IPS-18a (cell line): Measurements from ENCODE around the gene FBXL13.
"Not testable (repeated sequence)": the region's sequence is repeated elsewhere in the genome, so short reads cannot be mapped to it uniquely, and the experiment has no call there.

ENCODE experiments used
- H3K27ac ChIP-seq: one replicate; pipeline ENCODE4 v1.5.1; 2013; ENCODE audit warnings: low read length
- H3K27me3 ChIP-seq: one replicate; pipeline ENCODE4 v1.6.1; 2013; ENCODE audit warnings: mild to moderate bottlenecking, low read length; ENCODE audit not compliant: control insufficient read depth, insufficient read depth
- H3K36me3 ChIP-seq: one replicate; pipeline ENCODE4 v1.6.1; 2013; ENCODE audit warnings: low read depth, low read length; ENCODE audit not compliant: control insufficient read depth
- H3K4me1 ChIP-seq: one replicate; pipeline ENCODE4 v1.6.1; 2013; ENCODE audit warnings: low read depth, low read length; ENCODE audit not compliant: control insufficient read depth
- H3K4me3 ChIP-seq: one replicate; pipeline ENCODE4 v1.5.1; 2013; ENCODE audit warnings: low read length
- H3K9ac ChIP-seq: one replicate; pipeline ENCODE4 v1.6.1; 2013; ENCODE audit warnings: mild to moderate bottlenecking, low read length, moderate library complexity
- H3K9me3 ChIP-seq: one replicate; pipeline ENCODE4 v1.6.1; 2013; ENCODE audit warnings: low read depth, low read length; ENCODE audit not compliant: control insufficient read depth

FBXL13 gene

DNA sequence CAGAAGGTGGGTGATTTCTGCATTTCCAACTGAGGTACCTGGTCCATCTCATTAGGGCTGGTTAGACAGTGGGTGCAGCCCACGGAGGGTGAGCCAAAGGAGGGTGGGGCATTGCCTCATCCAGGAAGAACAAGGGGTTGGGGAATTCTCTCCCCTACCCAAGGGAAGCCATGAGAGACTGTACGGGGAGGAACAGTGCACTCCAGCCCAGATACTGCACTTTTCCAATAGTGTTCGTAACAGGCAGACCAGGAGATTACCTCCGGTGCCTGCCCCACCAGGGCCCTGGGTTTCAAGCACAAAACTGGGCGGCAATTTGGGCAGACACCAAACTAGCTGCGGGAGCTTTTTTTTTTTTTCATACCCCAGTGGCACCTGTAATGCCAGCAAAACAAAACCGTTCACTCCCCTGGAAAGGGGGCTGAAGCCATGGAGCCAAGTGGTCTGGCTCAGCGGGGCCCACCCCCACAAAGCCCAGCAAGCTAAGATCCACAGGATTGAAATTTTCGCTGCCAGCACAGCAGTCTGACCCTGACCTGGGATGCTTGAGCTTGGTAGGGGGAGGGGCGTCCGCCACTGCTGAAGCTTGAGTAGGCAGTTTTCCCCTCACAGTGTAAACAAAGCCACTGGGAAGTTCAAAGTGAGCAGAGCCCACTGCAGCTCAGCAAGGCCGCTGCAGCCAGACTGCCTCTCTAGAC is 31.6 kb upstream of the FBXL13 start:
- H3K9me3 ChIP-seq = no peaks in the 10 kb centered on the region
- H3K9ac ChIP-seq = no peak overlapping the region
- H3K4me1 ChIP-seq = peaks cover 10% of the 10 kb centered on the region
- H3K27me3 ChIP-seq = no peaks in the 10 kb centered on the region
- H3K36me3 ChIP-seq = peaks cover 10% of the 10 kb centered on the region
- H3K27ac ChIP-seq = no peak overlapping the region
- peak overlapping the region; percentile 24 for H3K4me3 ChIP-seq

DNA sequence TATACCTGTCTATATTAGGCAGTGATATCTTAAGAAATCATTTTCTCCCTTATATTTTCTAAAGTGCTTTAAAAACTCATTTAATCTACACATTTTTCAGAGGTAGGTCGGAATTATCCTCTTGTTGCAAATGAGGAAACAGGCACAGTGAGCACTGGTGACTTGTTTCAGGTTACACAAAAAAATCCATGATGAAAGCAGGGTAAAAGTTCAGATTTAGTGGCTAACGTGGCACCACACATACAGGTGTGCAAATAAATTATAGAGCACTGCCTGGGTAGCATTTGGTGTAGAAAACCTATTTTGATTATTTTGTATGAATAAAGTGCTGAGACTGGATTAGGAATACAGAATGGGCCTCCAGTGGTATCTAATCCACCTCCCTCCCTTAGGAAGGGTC is 26.9 kb upstream of the FBXL13 start:
- Histone ChIP-seq H3K4me3 (no peak overlapping the region), H3K27ac (no peak overlapping the region), H3K9me3 (no peaks in the 10 kb centered on the region), H3K9ac (no peak overlapping the region), H3K4me1 (peaks cover 7% of the 10 kb centered on the region), H3K27me3 (no peaks in the 10 kb centered on the region), H3K36me3 (peaks cover 21% of the 10 kb centered on the region)

DNA sequence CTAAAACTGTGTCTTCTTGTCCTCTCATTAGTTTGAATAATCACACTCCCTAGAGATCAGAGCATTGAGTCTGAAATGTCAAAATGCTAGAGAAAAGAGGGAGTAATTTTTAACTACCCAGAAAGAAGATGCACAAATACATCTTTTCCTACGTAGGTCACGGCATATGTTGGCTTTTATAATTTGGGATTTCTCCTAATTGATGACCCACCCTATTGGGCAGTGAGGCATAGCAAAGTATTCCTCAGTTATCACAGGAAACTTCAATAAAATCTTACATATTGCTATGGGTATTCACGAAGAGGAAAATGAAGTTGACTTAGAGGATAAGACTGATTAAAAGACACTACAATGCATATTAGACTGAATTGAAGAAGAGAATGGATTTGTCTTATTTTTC is 25.8 kb upstream of the FBXL13 start:
- peaks cover 21% of the 10 kb centered on the region for H3K36me3 ChIP-seq
- H3K4me1 ChIP-seq = no peaks in the 10 kb centered on the region
- no peak overlapping the region for H3K9ac ChIP-seq

DNA sequence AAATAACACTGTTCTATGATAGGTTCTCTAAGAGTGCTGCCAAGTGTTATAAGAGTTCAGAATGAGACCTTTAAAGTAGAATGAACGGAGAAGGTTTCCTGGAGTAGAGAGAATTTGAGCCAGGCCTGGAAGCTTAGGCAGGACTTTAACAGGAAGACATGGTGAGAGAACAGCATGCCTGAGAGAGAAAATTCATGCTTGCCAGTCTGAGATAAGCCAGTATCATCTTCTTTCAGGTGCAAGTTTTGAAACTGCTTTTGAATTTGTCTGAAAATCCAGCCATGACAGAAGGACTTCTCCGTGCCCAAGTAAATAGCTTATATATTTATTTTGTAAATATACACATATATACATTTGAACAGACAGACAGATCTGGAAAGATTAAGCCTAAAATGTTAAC is 22.4 kb upstream of the FBXL13 start:
- Histone ChIP-seq H3K9me3 (no peaks in the 10 kb centered on the region), H3K27me3 (no peaks in the 10 kb centered on the region), H3K36me3 (peaks cover 23% of the 10 kb centered on the region), H3K4me1 (no peaks in the 10 kb centered on the region), H3K27ac (no peak overlapping the region), H3K4me3 (no peak overlapping the region), H3K9ac (no peak overlapping the region)

More for the DNA sequence above, 25.8 kb upstream of the FBXL13 start:
- H3K4me3 ChIP-seq = no peak overlapping the region
- no peaks in the 10 kb centered on the region for H3K9me3 ChIP-seq
- no peaks in the 10 kb centered on the region for H3K27me3 ChIP-seq
- H3K27ac ChIP-seq = no peak overlapping the region

DNA sequence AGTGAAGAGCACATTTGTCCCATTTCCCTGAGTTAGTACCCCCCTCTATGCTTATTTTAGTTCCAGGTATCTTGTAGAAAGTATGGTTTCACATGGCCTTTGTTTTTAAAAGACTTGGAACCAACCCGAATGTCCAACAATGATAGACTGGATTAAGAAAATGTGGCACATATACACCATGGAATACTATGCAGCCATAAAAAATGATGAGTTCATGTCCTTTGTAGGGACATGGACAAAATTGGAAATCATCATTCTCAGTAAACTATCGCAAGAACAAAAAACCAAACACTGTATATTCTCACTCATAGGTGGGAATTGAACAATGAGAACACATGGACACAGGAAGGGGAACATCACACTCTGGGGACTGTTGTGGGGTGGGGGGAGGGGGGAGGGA is 21.0 kb upstream of the FBXL13 start:
- not testable (repeated sequence) for H3K27ac ChIP-seq, H3K27me3 ChIP-seq, H3K4me1 ChIP-seq, H3K4me3 ChIP-seq, H3K9ac ChIP-seq, H3K9me3 ChIP-seq
- H3K36me3 ChIP-seq = peaks cover 19% of the 10 kb centered on the region

DNA sequence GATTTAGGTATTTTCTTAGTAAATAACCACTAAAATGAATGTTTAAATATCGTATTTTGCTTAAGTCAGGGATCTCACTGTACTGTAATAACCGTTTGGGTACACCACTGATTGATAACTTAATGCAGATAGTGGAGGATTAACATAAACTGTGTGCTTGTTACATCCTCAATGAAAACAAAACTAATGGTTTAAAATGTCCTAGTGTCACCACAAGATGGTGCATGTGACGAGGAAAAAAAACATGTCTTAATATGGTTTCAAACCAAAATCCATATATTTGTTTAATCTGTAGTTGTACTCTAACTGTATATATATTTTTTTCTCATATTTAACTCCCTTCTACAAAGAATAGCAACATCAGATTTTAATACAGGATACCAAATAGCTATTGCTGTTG is 19.5 kb upstream of the FBXL13 start:
- Histone ChIP-seq H3K36me3 (peaks cover 19% of the 10 kb centered on the region), H3K9me3 (no peaks in the 10 kb centered on the region), H3K4me1 (no peaks in the 10 kb centered on the region), H3K9ac (no peak overlapping the region), H3K4me3 (no peak overlapping the region), H3K27me3 (no peaks in the 10 kb centered on the region), H3K27ac (no peak overlapping the region)

DNA sequence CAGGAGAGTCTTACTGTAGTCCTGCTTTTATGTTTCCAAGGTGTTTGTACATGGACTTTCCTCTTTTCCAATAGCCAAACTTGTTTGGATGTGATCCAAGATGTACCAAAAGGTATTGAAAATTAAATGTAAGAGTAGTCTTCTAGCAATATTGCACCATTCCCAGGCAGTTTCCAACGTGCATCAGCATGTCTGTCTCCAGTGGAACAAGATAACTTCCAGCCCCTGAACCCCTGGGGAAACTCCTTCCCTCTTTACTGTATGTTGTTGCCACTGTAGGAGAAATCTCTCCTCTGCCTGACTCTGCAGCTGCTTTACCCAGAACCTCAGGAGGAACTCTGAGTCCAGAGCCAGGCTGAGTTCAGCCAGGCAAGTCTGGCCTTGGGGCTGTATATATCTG is 18.8 kb upstream of the FBXL13 start:
- H3K27ac ChIP-seq = no peak overlapping the region
- no peak overlapping the region for H3K4me3 ChIP-seq
- H3K36me3 ChIP-seq = peaks cover 26% of the 10 kb centered on the region
- H3K27me3 ChIP-seq = no peaks in the 10 kb centered on the region
- no peaks in the 10 kb centered on the region for H3K9me3 ChIP-seq
- no peak overlapping the region for H3K9ac ChIP-seq
- H3K4me1 ChIP-seq = no peaks in the 10 kb centered on the region

DNA sequence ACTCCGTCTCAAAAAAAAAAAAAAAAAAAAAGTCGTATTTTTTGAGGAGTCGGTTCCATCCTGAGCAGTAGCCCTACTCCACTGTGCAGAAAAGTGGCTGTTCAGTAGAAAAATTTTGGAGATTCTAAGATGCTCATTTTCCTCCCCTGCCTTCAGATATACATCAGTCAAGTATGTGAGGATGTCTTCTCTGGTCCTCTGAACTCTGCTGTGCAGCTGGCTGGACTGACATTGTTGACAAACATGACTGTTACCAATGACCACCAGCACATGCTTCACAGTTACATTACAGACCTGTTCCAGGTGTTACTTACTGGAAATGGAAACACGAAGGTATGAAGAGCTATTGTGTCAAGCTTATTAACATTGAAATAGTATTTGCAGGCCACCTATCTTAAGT is 17.7 kb upstream of the FBXL13 start:
- not testable (repeated sequence) for H3K9me3 ChIP-seq, H3K4me3 ChIP-seq, H3K27me3 ChIP-seq, H3K4me1 ChIP-seq, H3K9ac ChIP-seq, H3K27ac ChIP-seq
- H3K36me3 ChIP-seq = peaks cover 31% of the 10 kb centered on the region

DNA sequence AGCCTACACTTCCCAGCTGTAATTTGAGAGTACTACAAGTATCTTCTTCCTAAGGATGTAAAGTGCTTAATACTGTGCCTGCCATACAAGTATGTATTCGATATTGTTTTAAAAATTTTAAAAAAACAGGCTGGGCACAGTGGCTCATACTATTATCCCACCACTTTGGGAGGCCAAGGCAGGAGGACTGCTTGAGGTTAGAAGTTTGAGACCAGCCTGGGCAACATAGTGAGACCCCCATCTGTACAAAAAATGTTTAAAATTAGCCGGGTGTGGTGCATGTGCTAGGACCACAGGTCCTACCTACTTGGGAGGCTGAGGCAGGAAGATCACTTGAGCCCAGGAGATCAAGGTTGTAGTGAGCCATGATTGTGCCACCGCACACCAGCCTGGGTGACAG is 8.6 kb upstream of the FBXL13 start:
- no peaks in the 10 kb centered on the region for H3K9me3 ChIP-seq
- peaks cover 46% of the 10 kb centered on the region for H3K36me3 ChIP-seq
- H3K4me1 ChIP-seq = peaks cover 12% of the 10 kb centered on the region
- H3K27ac ChIP-seq = no peak overlapping the region
- H3K27me3 ChIP-seq = no peaks in the 10 kb centered on the region
- H3K4me3 ChIP-seq = no peak overlapping the region
- H3K9ac ChIP-seq = no peak overlapping the region

DNA sequence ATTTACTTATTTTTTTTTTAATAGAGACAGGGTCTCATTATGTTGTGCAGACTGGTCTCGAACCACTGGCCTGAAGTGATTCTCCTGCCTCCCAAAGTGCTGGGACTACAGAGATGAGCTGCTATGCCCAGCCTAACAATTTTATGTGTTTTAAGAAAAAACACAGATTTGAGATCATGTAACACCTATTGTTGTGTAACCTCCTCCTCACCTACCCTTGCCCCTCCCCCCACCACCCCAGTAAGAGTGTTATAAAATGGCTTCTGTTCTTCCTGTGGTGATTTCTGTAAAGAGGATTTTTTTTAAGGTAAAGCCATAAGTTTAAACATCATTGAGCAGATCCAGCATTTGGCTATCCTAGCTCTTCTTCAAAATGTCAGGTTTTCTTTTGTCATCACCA is 7.9 kb upstream of the FBXL13 start:
- Histone ChIP-seq H3K9ac (no peak overlapping the region), H3K4me1 (peaks cover 12% of the 10 kb centered on the region), H3K27me3 (no peaks in the 10 kb centered on the region), H3K4me3 (no peak overlapping the region), H3K36me3 (peaks cover 39% of the 10 kb centered on the region), H3K27ac (no peak overlapping the region), H3K9me3 (no peaks in the 10 kb centered on the region)

DNA sequence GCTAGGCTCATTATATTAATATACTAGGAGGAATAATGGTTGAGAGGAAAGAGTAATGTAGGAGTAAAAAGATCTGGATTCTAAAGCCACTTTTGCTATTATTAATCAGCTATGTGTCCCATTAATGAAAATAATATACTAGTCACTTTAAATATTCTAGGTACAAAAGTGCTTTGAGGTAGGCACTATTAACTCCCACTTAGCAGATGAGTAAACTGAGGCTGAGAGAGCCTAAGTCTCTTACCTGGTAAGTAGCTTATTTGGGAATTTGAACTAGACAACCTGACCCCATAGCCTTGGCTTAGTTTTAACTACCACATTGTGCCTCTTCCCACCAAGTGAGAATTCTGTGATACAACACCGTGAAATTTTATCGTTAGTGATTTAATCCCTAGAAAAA is 6.3 kb upstream of the FBXL13 start:
- Histone ChIP-seq H3K4me1 (peaks cover 12% of the 10 kb centered on the region), H3K27ac (no peak overlapping the region), H3K9me3 (no peaks in the 10 kb centered on the region), H3K27me3 (no peaks in the 10 kb centered on the region), H3K36me3 (peaks cover 27% of the 10 kb centered on the region), H3K9ac (no peak overlapping the region), H3K4me3 (no peak overlapping the region)

DNA sequence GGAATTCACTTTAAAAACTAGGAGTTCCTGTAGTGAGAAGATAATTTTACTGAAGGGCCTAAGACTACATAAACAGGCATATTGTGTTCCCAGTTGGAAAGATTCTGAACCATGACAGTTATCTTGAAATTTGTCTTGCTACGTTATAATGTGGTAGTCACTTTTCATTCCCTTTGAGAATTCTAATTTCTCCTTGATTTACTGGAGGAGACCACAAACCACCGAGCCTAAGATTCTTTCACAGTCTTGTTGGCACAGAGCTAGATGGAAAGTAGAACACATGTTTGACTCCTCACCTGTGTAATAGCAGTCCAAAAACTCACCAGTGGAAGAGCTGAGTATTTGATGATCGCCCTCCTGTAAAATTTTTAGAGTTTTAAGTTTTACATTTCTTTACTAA is 5.2 kb upstream of the FBXL13 start:
- Histone ChIP-seq H3K9me3 (no peaks in the 10 kb centered on the region), H3K27me3 (no peaks in the 10 kb centered on the region), H3K9ac (no peak overlapping the region)

More for the DNA sequence above, 5.2 kb upstream of the FBXL13 start:
- Histone ChIP-seq H3K4me1 (peaks cover 12% of the 10 kb centered on the region), H3K36me3 (peaks cover 19% of the 10 kb centered on the region), H3K27ac (no peak overlapping the region), H3K4me3 (no peak overlapping the region)
